ENCODE results near the gene GRIK5.
A peak's percentile ranks its signal among the peaks of the same experiment; 100 is the strongest.
"Not testable (repeated sequence)": the region's sequence is repeated elsewhere in the genome, so short reads cannot be mapped to it uniquely, and the experiment has no call there.

GRIK5 gene

GRCh38 chr19:42069619-42070351, at the start of gene GRIK5:
TSS of gene GRIK5 (minus strand) at chr19:42070206. CDS start at chr19:42065770, 4,436 bp downstream.
- no peak for DNase-seq

GRCh38 chr19:42117076-42117475, 47.1 kb upstream of the GRIK5 start:
- no peak for DNase-seq

- no peak for DNase-seq
These were observed 46.5 kb upstream of the GRIK5 start for GRCh38 chr19:42116308-42117075.

GRCh38 chr19:42115705-42116104, 45.7 kb upstream of the GRIK5 start:
- DNase-seq: no peak

- DNase-seq: no peak
These were observed 45.2 kb upstream of the GRIK5 start for GRCh38 chr19:42115219-42115618.

GRCh38 chr19:42114412-42114811, 44.4 kb upstream of the GRIK5 start:
- peak; percentile 34 for DNase-seq

GRCh38 chr19:42113641-42114348, 43.8 kb upstream of the GRIK5 start:
- DNase-seq: no peak

GRCh38 chr19:42111811-42112210, 41.8 kb upstream of the GRIK5 start:
- no peak for DNase-seq

GRCh38 chr19:42111384-42111783, 41.4 kb upstream of the GRIK5 start:
- no peak for DNase-seq

GRCh38 chr19:42110658-42111057, 40.7 kb upstream of the GRIK5 start:
- DNase-seq: no peak

- no peak for DNase-seq
These were observed 39.9 kb upstream of the GRIK5 start for GRCh38 chr19:42109896-42110295.

- DNase-seq: peak; percentile 83
These were observed 38.8 kb upstream of the GRIK5 start for GRCh38 chr19:42108527-42109389.

- DNase-seq: no peak
These were observed 35.4 kb upstream of the GRIK5 start for GRCh38 chr19:42105368-42105767.

- DNase-seq: no peak
These were observed 32.9 kb upstream of the GRIK5 start for GRCh38 chr19:42102877-42103276.

- not testable (repeated sequence) for DNase-seq
These were observed 30.2 kb upstream of the GRIK5 start for GRCh38 chr19:42100241-42100640.

- DNase-seq: no peak
These were observed 29.4 kb upstream of the GRIK5 start for GRCh38 chr19:42099336-42099925.

GRCh38 chr19:42098781-42099180, 28.8 kb upstream of the GRIK5 start:
- no peak for DNase-seq

GRCh38 chr19:42097461-42097860, 27.5 kb upstream of the GRIK5 start:
- no peak for DNase-seq

- DNase-seq: no peak
These were observed 26.3 kb upstream of the GRIK5 start for GRCh38 chr19:42096255-42096837.

- no peak for DNase-seq
These were observed 25.8 kb upstream of the GRIK5 start for GRCh38 chr19:42095814-42096230.

- no peak for DNase-seq
These were observed 25.3 kb upstream of the GRIK5 start for GRCh38 chr19:42095142-42095813.
